ENCODE data around the gene MALAT1. TPM values are rescaled to one million over a fixed set of nuclear protein-coding genes. Genes with fewer than 3 reads are reported as not detected.
A peak's percentile ranks its signal among the peaks of the same experiment; 100 is the strongest.
"Not testable (repeated sequence)": the region's sequence is repeated elsewhere in the genome, so short reads cannot be mapped to it uniquely, and the experiment has no call there.

MALAT1 gene
- total RNA-seq, 1 donor from 2014 or later: 9,850 TPM

- intact Hi-C loops (cut with DNase I): no loop called here
- DNase-seq (ENCODE audit: low spot score): peak; percentile 71
Observed at GRCh38 chr11:65505466-65506289, 6.8 kb downstream of the MALAT1 start.

DNA sequence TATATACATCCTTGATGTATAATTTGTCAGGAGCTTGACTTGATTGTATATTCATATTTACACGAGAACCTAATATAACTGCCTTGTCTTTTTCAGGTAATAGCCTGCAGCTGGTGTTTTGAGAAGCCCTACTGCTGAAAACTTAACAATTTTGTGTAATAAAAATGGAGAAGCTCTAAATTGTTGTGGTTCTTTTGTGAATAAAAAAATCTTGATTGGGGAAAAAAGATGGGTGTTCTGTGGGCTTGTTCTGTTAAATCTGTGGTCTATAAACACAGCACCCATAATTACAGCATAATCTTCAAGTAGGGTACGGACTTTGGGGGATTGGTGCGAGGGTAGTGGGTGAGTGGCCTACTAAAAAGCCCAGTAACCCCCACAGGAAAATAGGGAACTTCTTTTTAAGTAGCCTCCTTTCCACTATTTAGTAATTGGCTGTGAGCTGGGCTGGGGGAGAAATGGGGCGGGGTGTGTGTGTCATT is 7.5 kb downstream of the MALAT1 start:
- no peak for DNase-seq (ENCODE audit: low spot score)
- intact Hi-C loops (cut with DNase I): no loop called here

DNA sequence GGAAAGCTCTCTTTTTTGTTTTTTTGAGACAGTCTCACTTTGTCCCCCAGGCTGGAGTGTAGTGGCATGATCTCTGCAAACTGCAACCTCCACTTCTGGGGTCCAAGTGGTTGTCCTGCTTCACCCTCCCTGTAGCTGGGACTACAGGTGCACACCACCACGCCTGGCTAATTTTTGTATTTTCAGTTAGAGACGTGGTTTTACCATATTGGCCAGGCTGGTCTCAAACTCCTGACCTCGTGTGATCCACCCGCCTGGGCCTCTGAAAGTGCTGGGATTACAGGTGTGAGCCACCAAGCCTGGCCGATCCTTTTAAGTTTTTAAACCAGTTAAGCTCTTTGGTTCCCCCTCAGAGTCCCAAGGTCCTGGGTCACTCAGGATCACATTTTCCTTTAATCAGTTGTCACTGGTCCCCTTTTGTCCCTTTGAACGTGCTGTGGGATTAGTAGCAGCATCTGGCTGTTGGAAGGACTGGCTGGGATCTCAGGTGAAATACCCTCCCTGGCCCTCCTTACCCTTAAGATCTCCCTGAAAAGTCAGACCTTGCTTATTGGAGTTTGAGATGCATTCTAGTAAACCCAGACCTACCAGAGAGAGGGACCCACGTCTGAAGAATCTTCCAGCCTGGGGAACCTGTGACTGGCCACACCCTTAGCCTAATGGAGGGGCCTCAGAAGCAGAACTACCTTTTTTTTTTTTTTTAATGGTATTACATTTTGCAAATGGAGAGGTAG is 8.1 kb downstream of the MALAT1 start:
- intact Hi-C loops (cut with DNase I): no loop called here
- DNase-seq (ENCODE audit: low spot score): peak; percentile 75

DNA sequence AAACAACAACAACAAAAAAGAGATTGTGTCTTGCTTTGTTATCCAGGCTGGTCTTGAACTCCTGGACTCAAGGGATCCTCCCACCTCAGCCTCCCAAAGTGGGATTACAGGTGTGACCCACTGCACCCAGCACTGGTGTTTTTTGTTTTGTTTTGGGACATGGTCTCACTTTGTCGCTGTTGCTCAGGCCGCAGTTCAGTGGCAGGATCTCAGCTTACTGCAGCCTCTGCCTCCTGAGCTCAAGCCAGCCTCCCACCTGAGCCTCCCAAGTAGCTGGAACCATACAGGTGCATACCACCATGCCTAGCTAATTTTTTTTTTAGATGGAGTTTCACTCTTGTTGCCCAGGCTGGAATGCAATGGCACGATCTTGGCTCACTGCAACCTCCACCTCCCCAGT is 13.5 kb downstream of the MALAT1 start:
- not testable (repeated sequence) for DNase-seq (ENCODE audit: low spot score)
- intact Hi-C loops (cut with DNase I): loop anchor here (5.0 kb wide), 1 partner anchor 130 kb away; the partner anchor contains the start of gene SLC25A45

DNA sequence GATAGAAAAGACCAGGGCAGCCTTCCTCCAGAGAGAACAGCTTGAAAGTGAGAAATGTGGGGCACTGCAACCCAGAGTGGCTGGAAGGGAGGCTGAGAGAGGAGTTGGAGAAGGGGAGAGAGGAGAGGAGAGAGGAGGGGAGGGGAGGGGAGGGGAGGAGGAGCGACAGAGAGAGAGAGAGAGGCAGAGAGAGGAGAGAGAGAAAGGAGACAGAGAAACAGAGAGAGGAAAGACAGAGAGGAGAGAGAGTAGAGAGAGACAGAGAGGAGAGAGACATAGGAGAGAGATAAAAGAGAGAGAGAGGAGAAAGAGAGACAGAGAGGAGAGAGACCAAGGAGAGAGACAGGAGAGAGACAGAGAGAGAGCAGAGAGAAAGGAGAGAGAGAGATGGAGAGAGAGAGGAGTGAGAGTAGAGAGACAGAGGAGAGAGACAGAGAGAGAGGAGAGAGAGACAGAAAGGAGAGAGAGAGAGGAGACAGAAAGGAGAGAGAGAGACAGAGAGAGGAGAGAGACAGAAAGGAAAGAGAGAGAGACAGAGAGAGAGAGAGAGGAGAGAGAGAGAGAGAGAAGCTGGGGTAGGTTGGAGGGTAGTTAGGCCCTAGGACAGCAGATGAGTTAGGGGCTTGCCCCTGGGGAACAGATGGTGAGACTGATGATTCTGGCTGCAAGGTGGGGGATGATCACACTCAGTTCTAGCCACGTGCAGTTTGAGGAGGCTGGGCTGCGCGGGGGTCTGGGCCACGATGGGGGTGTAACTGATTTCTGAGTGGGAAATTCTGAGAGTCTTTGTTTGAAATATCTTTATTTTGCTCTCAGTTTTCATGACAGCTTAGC is 17.5 kb downstream of the MALAT1 start:
- intact Hi-C loops (cut with DNase I): no loop called here
- DNase-seq (ENCODE audit: low spot score): no peak

DNA sequence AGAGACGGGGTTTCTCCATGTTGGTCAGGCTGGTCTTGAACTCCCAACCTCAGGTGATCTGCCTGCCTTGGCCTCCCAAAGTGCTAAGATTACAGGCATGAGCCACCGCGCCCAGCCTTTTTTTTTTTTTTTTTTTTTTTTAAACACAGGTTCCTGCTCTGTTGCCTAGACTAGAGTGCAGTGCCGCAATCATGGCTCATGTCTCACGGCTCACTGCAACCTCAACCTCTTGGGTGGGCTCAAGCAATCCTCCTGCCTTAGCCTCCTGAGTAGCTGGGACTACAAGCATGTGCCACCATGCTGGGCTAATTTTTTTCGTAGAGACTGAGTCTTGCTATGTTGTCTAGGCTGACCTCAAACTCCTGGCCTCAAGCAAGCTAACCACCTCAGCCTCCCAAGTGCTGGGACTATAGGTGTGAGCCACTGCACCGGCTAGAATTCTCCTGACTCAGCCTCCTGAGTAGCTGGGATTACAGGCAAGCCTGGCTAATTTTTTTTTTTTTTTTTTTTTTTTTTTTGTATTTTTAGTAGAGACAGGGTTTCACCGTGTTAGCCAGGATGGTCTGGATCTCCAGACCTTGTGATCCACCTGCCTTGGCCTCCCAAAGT is 20.2 kb downstream of the MALAT1 start:
- DNase-seq (ENCODE audit: low spot score); intact Hi-C loops (cut with DNase I): not testable (repeated sequence)

DNA sequence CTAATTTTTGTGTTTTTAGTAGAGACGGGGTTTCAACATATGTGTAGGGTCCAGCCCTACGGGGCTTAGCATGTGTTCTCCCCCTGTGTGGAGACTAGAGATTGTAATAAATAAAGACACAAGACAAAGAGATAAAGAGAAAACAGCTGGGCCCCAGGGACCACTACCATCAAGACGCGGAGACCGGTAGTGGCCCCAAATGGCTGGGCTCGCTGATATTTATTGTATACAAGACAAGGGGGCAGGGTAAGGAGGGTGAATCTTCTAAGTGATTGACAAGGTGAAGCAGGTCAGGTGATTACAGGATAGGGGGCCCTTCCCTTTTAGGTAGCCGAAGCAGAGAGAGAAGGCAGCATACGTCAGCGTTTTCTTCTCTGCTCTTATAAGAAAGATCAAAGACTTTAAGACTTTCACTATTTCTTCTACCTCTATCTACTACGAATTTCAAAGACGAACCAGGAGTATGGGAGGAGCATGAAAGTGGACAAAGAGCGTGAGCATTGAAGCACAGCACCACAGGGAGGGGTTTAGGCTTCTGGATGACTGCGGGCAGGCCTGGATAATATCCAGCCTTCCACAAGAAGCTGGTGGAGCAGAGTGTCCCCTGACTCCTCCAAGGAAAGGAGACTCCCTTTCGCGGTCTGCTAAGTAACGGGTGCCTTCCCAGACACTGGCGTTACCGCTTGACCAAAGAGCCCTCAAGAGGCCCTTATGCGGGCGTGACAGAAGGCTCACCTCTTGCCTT is 23.1 kb downstream of the MALAT1 start:
- DNase-seq (ENCODE audit: low spot score); intact Hi-C loops (cut with DNase I): not testable (repeated sequence)

DNA sequence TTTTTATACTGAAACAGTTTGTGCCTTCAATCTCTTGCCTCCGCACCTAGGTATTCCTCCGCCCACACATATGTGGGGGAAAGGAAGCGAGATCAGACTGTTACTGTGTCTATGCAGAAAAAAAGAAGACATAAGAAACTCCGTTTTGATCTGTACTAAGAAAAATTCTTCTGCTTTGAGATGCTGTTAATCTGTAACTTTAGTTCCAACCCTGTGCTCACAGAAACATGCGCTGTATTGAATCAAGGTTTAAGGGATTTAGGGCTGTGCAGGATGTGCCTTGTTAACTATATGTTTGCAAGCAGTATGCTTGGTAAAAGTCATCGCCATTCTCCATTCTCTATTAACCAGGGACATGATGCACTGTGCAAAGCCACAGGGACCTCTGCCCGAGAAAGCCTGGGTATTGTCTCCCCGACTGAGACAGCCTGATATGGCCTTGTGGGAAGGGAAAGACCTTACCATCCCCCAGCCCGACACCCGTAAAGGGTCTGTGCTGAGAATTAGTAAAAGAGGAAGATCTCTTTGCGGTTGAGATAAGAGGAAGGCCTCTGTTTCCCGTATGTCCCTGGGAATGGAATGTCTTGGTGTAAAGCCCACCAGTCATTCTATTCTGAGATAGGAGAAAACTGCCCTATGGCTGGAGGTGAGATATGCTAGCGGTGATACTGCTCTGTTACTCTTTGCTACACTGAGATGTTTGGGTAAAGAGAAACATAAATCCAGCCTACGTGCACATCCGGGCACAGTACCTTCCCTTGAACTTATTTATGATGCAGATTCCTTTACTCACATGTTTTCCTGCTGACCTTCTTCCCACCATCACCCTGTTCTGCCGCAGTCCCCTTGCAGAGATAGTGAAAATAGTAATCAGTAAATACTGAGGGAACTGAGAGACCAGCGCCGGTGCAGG is 24.1 kb downstream of the MALAT1 start:
- DNase-seq (ENCODE audit: low spot score); intact Hi-C loops (cut with DNase I): not testable (repeated sequence)

DNA sequence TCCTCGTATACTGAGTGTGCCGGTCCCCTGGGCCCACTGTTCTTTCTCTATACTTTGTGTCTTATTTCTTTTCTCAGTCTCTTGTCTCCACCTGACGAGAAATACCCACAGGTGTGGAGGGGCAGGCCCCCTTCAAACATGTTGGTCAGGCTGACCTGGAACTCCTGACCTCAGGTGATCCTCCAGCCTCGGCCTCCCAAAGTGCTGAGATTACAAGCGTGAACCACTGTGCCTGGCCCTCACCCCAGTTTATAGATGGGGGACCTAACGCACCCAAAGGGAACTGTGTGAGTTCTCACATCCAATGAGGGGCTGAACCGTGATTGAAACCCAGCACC is 24.8 kb downstream of the MALAT1 start:
- intact Hi-C loops (cut with DNase I); DNase-seq (ENCODE audit: low spot score): not testable (repeated sequence)

- DNase-seq (ENCODE audit: low spot score): no peak
- intact Hi-C loops (cut with DNase I): no loop called here
Observed at GRCh38 chr11:65524014-65524740, 25.3 kb downstream of the MALAT1 start.

DNA sequence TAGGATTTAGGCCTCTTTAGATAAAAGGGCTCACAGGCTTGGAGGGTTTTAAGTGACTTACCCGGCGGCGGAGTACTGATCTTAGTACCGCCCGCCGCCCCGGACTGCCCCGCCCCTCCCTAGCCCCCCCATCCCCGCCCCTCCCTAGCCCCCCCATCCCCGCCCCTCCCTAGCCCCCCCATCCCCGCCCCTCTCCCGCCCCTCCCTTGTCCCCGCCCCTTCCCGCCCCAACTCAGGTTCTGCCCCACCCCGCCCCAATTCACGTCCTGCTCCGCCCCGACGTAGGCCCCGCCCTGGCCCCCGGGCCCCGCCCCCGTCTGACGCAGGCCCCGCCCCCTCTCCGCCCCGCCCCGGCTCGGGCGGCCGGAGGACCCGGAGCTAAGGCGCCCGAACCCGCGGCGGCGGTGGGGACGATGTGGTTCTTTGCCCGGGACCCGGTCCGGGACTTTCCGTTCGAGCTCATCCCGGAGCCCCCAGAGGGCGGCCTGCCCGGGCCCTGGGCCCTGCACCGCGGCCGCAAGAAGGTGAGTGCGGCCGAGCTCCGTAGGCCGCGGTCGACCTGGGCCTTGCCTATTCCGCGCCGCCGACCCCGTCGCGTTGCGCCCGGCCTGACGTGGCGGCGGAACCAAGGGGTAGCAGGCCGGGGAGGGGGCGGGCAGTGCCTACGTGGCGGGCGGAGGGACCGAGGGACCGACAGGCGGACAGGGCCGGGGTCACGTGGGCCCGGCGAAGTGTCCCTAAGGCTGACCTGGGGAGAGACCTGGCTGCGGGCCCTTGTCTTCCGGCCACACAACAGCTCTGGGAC is 26.1 kb downstream of the MALAT1 start, which contains the start of gene SCYL1:
Gene SCYL1, plus strand, starts transcription at position 343 of the 805 bp plus-strand sequence. Its CDS starts 71 bp downstream, at position 414.
- intact Hi-C loops (cut with DNase I): no loop called here
- DNase-seq (ENCODE audit: low spot score): peak; percentile 95

DNA sequence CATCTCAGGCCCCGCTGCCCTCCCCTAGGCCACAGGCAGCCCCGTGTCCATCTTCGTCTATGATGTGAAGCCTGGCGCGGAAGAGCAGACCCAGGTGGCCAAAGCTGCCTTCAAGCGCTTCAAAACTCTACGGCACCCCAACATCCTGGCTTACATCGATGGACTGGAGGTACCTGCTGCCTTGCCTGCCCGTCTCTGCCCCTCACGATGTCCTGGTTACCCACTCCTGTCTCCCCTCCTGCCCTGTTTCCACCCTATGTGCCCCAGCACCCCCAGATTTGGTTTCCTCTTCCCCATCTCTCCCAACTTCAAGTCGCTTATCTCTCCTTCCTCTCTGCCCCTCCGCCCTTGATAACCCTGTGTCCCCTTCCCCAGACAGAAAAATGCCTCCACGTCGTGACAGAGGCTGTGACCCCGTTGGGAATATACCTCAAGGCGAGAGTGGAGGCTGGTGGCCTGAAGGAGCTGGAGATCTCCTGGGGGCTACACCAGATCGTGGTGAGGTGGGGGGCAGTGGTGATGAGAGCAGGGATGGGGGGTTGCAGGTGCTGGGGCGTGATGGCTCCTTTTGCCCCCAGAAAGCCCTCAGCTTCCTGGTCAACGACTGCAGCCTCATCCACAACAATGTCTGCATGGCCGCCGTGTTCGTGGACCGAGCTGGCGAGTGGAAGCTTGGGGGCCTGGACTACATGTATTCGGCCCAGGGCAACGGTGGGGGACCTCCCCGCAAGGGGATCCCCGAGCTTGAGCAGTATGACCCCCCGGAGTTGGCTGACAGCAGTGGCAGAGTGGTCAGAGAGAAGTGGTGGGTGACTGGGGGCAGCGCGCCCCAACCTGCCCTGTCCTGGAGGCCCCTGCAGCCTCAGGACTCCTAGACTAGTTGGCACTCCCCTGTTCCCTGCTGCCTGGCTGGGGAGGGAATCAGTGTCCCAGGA is 27.0 kb downstream of the MALAT1 start:
- no peak for DNase-seq (ENCODE audit: low spot score)

GRCh38 chr11:65526744-65527143 is 27.9 kb downstream of the MALAT1 start:
- no peak for DNase-seq (ENCODE audit: low spot score)
- intact Hi-C loops (cut with DNase I): no loop called here

More for the DNA sequence above, 27.0 kb downstream of the MALAT1 start:
- intact Hi-C loops (cut with DNase I): no loop called here

DNA sequence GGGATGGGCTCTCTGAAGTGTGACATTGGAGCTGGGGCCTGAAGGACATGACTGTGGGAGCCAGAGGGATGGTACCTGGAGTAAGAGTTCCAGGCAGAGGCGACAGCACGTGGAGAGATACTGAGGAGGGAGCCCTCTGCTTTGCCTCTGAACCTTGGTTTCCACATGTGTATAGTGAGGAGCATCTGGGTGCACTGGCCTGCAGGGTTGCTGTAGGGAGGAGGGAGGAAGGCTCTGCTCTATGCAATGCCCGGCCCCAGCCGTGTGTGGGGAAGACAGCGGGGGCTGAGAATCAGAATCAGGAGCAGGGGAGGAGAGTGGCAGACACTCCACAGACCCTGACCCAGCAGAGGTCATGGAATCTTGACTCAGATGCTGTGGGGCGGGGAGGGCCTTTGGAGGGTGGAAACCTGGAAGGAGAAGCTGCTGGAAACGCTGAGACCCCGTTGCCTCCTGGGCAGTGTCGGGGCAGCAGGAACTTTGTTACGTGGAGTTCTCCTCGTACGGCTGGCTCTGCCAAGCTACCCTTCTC is 30.0 kb downstream of the MALAT1 start:
- DNase-seq (ENCODE audit: low spot score): no peak
- intact Hi-C loops (cut with DNase I): no loop called here

Measured in cardiac septum (tissue), 1 donor.